ENCODE measurements around the gene ACADVL.

The ACADVL gene

DNA sequence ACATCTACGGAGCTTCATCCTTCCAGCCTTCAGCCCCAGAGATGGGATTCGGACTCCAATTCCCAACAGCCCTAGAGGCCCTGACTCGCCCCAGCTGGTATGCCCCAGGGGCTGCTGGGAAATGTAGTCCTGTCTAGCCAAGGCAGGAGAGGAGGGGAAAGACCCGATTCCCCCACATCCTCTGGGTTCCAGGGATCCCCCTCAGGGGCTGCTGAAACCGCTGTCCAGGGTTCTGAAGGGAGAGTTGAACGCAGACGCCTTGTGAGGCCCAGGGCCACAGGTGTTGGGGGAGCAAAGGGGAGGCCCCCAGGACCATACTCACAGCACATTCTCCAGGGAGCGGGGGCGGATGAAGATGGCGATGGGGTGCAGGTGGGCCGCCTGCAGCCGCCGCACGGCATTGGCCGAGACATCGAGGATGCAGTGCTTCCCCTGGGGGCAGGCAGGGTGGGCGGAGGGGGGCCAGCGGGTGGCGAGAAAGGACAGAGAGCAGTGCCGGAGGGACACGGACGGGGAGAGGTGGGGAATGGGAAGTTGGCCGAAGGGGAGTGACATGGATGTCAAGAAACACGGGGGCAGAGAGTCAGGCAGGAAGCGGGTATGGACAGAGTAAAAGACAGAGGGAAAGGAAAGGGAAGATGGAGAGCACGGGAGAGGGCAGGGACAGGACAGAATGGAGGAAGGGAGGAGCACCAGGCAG lies 28.0 kb upstream of the ACADVL start:
- DNase-seq = no peak

DNA sequence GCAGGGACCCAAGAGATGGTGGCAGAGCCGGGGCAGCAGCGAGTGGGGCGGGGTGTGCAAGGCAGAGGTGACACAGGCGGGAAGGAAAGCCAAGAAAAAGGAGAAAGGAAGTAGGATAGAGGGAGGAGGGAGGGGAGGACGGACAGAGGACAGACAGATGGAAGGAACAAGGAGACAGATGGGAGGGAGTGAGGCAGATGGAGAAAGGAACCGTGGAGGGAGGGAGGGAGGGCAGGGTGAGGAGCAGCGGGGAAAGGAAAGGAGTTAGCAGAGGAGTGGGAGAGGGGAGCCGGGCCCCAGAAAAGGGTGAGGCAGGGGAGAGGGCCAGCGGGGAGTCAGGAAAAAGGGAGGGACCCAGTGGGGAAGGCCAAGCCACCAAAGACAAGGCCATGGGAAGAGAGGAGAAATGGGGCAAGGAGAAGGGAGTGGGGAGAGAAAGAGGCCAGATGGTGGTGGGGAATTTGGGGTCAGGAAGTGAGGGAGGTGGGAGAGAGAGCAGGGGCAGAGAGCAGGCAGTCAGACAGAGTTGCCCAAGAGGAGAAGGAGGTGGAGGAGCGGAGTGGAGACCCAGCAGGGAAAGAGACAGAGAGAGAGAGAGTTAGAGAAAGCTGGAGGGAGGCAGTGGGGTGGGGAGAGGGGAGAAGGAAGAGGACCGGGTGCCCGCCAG lies 27.3 kb upstream of the ACADVL start:
- DNase-seq = no peak

DNA sequence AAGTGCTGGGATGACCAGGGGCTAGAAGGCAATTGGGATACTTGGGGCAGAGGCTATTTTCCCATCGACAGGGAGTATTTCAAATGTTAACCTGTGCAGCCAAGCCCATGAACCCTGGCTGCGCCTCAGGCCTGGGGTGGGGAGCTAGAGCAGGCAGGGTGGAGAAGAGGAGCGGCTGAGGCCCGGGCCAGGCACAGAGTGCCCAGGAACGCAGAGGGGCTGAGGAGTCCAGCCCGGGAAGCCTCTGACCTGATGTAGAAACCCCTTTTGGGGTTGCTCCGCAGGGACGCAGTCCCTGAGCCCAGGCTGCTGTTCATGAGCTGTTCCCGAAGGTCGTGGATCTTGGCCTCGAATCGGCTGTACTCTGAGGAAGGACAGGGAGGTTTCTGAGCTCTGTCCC lies 23.8 kb upstream of the ACADVL start:
- DNase-seq = no peak

DNA sequence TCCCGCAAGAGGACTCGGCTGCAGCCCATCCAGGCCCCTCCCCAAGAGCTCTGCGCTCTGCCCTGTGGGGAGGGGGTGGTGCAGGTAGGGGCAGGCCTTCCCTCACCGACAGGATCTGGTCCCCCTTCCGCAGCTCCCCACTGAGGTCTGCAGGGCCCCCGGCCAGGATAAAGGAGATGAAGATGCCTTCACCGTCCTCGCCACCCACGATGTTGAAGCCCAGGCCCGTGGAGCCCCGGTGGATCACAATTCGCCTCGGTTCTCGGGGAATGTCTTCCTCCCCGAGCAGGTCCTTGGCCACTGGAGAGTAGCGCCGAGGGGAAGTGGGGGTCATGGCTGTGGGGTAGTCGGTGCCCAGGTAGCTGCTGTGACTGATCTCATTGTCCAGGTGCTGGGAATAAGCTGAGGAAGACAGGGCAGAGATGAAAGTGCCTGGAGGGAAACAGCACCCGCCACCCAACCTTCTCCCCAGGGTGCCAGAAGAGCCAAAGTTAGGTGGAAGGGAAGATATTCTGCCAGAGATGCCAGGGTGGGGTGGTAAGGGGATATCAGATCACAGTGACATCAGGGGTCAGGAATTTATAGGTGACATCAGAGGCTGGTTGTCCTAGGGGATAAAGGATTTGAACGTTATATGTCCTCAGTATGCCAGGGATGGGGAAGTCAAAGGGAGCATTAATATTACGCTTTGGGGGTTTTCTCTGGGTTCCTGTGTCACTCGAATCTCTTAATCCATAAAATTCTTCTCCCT lies 22.9 kb upstream of the ACADVL start:
- DNase-seq = no peak

DNA sequence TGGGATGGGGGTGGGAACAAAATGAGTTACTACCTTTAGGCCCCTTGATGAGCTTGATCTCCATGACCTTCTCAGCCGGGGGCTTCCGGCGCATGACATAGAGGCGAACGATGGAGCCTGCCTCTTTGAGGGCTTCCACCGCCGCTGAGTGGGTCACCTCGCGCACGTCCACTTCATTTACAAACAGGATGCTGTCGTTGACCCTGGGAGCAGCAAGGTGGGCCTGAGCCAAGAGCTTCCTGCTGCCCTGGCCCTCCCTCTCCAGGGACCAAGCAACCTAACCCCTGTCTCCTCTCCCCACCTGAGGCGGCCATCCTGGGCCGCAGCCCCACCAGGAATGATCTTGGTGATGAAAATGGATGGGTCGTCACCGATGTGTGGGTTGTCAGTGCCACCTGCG lies 16.3 kb upstream of the ACADVL start:
- DNase-seq = no peak

DNA sequence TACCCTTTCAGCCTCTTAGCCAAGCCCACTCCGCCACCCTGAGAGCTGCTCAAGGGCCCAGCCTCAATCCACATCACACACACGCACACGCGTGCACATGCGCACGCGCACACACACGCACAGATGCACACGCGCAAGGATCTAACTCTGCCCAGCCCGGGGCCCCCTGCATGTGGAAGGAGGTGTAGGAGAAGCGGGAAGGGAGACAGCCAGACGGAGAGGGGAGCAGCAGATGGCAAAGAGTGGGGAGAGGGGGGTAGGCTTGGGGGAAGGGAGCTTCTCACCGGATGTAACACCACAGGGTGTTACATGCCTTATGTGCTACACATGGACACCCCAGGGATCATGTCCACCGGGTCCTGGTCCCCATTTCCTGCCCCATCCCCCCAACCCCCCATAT lies 15.4 kb upstream of the ACADVL start:
- DNase-seq = no peak

DNA sequence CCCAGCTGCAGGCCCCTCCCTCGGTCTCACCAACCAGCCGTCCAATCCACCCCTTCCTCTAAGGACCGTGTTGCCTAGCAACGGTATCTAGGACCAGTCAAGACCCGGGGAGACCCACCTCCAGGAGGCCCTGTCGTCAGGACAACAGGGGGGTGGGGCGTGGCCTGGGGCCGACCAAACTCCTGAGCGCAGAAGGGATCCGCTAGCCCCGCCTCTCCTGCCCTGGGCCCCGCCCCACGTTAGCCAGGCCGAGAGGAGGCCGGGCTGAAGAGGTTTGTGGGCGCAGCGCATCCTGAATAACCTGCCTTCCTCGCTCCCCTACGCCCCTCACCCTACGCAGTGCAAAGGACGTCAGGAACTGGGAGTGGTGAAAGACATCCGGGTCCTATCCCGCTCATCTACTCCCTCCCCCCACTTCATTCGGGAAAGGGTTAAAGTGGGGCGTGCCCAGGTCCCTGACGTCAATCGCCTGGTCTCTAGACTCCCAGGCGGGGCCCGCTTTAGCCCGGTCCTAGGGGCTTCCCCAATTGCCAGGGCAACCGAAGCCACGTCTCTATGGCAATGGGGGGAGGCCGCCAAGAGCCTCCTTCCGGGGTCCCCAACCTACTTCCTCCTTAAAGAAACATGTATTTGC lies 14.8 kb upstream of the ACADVL start:
- DNase-seq = peak; percentile 99

DNA sequence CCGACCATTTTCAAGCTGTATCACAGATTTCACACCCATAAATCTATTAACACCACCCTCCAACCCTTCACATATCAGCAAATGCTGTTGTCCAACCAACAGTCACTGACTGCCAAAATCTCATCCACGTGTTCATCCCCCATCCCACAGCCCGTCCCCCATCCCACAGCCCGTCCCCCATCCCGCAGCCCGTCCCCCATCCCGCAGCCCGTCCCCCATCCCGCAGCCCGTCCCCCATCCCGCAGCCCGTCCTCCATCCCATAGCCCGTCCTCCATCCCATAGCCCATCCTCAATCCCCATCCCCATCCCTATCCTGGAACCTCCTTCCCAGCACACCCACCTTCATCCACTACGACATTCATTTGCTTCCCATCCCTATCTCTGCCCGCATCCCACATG lies 14.2 kb upstream of the ACADVL start:
- DNase-seq = no peak

DNA sequence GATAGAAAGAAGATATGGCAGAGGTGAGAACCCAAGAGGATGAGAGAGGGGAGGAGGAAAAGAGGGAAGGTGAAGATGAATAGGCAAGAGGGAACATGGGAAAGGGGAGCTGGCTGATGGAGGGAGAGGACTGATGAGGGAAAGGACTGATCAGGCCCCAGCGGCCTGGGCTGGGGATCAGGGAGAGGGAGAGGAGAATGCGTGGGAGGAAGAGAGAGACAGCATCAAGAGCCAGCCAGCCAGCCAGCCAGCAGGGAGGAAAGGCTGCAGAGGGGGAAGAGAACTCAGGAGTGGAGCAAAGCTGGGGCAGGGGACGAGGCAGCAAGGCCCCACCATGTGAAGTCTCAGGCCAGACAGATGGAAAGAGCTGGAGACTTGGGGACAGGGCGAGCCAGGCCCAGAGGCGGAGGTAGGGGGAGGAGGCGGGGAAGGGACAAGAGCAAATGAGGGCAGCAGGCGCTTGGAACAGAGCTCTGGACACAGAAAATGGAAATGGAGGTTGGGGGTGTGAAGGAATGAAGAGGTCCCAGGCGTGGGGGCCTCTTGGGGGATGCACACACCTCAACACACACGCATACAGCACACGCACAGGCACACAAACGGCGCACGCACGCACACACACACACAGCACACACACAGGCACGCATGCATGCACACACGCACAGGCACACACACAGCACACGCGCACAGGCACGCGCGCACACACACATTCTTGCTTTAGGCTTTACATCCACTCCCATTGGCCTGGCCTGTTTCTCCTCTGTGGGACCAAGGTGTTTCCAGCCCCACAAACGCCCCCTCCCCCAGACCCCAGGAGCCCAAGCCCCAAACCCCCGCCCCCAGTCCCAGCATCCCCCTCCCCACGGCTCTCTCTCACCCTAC lies 12.4 kb upstream of the ACADVL start:
- no peak for DNase-seq

DNA sequence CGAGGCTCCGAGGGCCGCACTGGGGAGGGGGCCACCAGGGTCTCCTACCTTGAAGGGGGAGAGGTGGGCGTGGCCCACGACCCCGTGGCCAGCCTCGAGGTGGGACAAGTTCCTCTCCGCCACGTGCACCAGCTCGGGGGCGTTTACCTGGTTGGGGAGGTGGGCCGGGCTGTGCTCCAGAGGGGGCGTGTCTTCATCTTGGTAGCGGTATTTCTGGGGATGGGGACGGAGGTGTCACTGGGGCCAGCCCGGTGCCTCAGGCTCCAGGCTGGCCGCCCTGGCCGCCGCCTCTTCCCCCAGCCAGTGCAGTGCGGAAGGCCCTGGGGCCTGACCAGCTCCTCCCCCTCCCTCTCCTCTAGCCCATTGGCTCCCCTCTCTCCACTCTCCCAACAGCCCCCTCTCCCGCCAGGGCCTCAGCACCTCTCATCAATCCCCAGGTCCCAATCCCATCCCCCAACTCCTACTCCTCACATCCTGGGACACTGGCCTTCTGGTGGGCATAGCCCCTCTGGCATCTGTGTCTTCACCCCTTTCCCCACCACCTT lies 11.6 kb upstream of the ACADVL start:
- DNase-seq = no peak

DNA sequence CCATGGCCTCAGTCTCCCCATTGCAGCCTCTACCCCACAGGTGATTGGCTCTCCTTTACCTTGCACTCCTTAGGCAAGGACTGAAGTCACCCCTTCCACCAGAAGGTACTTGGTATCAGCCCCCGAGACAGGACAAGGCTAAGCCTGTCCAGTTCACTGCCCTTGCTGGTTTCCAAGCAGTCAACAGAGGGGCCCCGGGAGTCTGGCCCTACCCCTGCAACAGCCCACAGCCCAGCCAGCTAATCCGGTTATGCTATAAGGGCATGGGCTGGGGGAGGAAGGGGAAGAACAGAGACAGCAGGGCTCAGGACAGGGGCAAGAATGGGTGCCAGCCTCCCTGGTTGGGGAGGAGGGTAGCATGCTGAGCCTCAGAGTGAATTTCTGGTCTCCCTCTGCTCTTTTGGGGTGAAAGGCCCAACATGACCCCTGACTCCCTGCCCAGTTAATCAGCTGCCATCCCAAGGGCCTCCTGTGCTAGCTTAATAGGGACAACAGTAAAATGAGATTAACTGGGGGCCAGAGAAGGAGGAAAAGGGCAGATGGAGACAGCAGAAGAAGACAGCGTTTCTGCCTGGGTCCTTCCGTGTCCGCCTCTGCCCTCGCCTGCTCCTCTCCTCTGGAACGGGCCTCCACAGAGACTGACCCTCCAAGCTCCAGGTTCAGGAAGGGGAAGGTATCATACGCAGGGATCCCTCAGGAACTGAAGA lies 10.8 kb upstream of the ACADVL start:
- no peak for DNase-seq

DNA sequence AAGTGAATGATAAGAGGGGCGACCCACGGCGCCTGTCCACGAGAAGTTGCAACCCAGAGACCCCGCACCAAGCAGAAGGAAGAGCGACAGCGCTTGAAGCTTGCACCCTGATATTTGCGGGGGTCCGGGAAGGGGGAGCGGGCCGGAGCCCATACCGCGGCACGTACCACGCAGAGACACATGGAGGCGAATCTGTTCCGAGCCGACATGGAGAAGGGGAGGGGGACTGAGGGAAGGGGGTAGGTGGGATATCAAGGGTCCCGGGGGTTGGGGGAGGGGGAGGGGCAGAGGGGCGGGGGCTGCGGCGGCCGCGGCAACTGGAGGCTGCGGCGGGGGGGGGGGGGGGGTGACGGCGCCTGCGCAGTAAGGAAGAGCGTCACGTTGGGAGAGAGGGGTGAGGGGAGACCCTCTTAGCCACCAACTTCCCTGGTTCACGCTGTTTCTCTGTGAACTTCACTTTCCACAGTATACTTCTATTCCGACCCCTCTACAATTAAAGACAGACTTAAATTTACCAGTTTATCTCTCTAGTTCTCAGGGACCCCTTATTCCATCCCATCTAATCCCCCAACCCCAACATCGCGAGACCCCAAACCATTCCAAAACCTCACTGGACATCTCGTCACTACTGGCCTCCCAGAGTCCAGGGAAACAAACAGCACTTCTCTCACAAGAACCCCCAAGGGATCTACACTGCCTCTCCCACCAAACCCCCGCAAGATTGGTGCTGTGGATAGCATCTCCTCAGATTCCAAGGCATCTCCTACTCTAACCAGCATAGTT lies 8.1 kb upstream of the ACADVL start:
- DNase-seq = no peak

DNA sequence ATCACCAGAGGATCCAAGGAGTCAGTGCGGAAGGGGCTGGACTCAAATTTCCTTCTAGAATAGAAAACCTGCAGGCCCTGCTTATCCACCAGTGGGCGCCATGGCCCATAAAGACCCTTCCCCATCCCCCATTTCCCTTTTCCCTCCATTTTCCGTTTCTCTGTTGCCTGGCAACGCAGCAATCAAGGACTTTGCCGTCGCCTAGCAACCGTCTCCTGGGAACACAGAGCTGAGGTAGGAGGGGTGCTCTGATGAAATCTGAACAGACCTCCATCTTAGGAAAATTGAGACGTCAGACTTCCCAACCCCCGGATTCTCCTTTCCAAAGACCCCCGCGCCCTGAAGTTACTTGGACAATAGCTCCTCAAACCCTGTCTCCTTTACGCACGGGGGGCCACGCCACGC lies 5.8 kb upstream of the ACADVL start:
- DNase-seq = peak; percentile 91

DNA sequence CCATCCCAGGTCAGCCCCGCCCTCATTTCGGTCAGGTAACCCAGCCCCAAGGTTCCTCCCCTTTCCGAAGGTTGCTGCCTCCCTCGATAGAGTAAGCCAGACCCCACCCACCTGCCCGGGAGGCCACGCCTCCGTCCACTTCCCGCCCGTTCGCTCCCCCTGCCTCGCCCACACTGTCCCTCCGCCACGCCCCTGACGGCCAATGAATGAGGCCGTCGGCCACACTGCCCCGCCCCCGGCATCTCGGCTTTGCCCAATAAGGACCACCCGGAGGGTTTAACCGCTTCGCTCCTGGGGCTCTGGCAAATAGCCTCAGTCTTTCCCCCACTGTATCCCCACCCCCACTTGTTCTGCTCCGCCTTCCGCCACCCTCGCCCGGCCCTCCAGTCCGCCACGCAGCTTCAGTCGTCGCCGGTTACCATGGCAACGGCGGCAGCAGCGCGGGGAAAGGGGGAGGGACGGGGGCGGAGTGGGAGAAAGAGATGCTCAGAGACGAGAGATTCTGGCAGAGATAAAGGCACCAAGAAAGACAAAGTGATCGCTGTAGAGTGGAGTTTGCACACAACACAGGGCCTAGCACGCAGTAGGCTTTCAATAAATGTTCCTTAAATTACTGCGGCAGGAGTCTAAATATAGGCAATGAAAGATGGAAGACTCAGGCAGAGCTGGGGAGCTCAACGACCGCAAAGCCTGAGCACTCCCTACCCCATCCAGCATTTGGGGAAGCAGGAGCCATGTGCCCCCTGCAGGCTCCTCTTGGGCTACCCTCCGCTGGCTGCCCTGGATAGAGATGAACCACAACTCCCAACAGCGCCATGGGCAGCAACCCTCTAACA lies 5.2 kb upstream of the ACADVL start:
- DNase-seq = peak; percentile 100

DNA sequence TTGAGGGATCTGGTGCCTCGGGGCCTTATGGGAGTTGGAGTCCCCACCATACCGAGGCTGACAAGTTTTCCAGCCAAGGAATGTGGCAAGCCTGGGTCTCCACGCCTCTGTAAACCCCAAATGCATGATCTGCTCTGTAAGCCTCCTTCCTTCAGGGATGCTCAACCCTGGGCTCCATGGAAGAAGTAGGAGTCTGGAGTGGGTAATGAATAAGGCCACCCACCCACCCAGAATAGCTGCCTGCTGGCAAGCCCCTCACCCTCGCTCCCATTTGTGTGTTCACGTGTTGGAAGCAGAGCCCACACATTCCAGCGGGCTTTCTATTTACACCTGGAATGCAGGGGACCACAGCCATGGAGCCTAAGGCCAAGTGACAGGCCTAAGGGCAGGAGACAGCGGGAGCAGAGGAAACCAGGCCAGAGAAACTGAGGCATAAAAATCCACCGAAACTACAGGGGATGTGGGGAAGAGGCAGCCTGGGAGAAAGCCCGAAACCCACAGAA lies 4.6 kb upstream of the ACADVL start:
- DNase-seq = no peak

DNA sequence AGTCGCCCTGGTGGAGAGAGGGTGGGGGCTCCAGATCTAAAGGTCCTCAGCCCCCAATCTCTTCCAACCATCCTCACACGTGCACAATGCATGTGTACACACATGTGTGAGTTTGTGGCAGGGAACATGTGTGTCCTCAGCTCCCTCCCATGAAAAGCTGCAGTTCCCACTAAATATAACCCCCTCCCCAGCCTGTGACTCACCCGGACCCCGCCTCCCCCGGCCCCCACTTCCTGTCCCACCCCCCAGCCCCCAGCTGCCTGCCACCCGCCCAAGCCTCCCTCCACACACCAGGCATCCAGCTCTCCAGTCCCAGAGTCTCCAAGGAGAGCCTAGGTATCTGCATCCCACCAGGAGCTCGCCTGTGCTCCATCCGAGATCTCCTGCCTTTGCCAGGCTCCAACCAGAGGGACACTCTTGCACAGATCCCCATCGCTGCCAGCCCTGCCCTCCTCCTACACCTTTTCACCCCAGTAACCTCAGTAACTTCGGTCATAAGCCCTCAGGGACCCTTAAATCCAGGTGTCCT lies 4.0 kb upstream of the ACADVL start:
- peak; percentile 32 for DNase-seq

DNA sequence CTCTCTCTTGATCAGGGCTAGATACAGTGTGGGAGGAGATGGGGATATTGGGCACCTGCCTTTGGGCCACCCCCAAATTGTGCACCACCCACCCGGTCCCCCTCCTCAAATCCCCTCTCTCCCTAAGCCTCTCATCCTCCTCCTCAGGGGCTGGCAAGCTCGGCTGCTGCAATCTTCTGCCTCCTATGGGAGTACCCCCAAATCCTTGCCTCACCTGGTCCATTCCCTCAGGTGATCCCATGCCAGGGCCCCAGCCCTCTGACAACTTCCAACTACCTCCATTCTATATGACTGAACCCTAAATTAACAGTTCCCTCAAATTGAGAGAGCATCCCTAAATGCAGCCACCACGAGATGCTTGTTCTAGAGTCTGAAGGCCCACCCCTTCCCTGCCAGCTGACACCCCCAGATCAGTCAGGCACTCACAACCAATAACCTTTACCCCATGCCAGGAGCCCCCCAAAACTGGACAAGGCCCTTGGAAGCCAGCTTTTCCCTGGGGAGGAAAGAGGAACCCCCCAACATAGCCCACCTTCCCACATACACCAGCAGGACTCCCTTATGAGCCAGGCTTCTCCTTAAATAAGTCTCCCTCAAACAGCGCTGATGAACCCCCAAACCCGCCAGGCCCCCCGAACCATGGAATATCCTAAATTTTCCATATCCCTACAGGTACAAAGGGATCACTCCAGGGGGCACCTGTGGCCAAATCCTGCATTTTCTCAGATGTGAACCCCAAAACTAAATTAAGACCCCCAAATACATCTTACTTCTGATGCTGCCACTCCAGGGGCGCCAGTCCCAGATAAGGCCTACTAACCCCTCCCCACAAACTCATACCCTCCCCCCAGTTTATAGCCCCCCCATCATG lies 3.3 kb upstream of the ACADVL start:
- no peak for DNase-seq
